CD4-positive, alpha-beta T cell (primary cell): ENCODE data around the gene SMC1A. TPM values are rescaled to one million over a fixed set of nuclear protein-coding genes. Genes with fewer than 3 reads are reported as not detected.

Experiments used
- ATAC-seq: fragments of 200-7000 bp; cut with Tn5 transposase; one replicate; pipeline ENCODE4 v1.10.0; 2022; ENCODE audit warnings: mild to moderate bottlenecking; ENCODE audit not compliant: poor library complexity
- CTCF ChIA-PET: fragments of 350-600 bp; sonication (Branson Sonifier 250); formaldehyde crosslinking; loops from one replicate; lab custom pipeline; 2021; ENCODE audit warnings: antibody characterized with exemption, inconsistent platforms; lab: Charles Lee
- POLR2A ChIA-PET: fragments of 350-600 bp; sonication (Branson Sonifier 250); formaldehyde crosslinking; loops from one replicate; lab custom pipeline; 2021; ENCODE audit warnings: antibody characterized with exemption, inconsistent platforms; lab: Charles Lee
- DNase-seq, 14 experiments: peaks; one replicate each; pipeline ENCODE4 v3.0.0-alpha.2; 2013 to 2020; ENCODE audit warnings: mixed read lengths in 2 of 14
- H3K27ac ChIP-seq, 2 donors: one replicate each; pipeline versions ENCODE4 v1.5.1 to v1.7.0; 2013; ENCODE audit warnings: low read length in 2 of 2, low read depth in 1 of 2, mild to moderate bottlenecking in 1 of 2
- H3K27me3 ChIP-seq, 2 experiments: 1 replicate in 1 of 2; 2 replicates in 1 of 2; pipeline versions ENCODE4 v1.6.1 to v1.7.0; 2013; ENCODE audit warnings: low read length in 2 of 2, control low read depth in 1 of 2, mild to moderate bottlenecking in 1 of 2, moderate library complexity in 1 of 2; ENCODE audit not compliant: insufficient read depth in 2 of 2, control insufficient read depth in 1 of 2
- H3K36me3 ChIP-seq: one replicate; pipeline ENCODE4 v1.6.1; 2013; ENCODE audit warnings: low read length, control low read depth; ENCODE audit not compliant: insufficient read depth
- H3K4me1 ChIP-seq: one replicate; pipeline ENCODE4 v1.6.1; 2013; ENCODE audit warnings: low read length, control low read depth; ENCODE audit not compliant: insufficient read depth
- H3K4me3 ChIP-seq: one replicate; pipeline ENCODE4 v1.5.1; 2013; ENCODE audit warnings: mild to moderate bottlenecking, low read length, moderate library complexity
- H3K9me3 ChIP-seq, 2 experiments: 1 replicate in 1 of 2; 2 replicates in 1 of 2; pipeline versions ENCODE4 v1.6.1 to v1.7.0; 2013; ENCODE audit warnings: low read length in 2 of 2, mild to moderate bottlenecking in 2 of 2, control low read depth in 1 of 2, moderate library complexity in 1 of 2; ENCODE audit not compliant: control insufficient read depth in 1 of 2, insufficient read depth in 1 of 2
- H3K27ac Mint-ChIP-seq: one replicate; pipeline ENCODE4 v1.8.0; 2020; ENCODE audit warnings: mixed read lengths
- H3K27me3 Mint-ChIP-seq: one replicate; pipeline ENCODE4 v1.8.0; 2021; ENCODE audit warnings: mixed read lengths
- H3K36me3 Mint-ChIP-seq: one replicate; pipeline ENCODE4 v1.8.0; 2021; ENCODE audit warnings: low read depth, mixed read lengths
- H3K4me1 Mint-ChIP-seq: one replicate; pipeline ENCODE4 v1.8.0; 2021; ENCODE audit warnings: low read depth, mixed read lengths
- H3K4me3 Mint-ChIP-seq: one replicate; pipeline ENCODE4 v1.8.0; 2020; ENCODE audit warnings: mild to moderate bottlenecking, mixed read lengths
- H3K9me3 Mint-ChIP-seq: one replicate; pipeline ENCODE4 v1.8.0; 2020; ENCODE audit warnings: mixed read lengths
- CTCF ChIP-seq: fragments of 200-600 bp; IDR thresholded peaks from one replicate; pipeline ENCODE4 v1.8.0; 2022; ENCODE audit warnings: antibody characterized with exemption, mild to moderate bottlenecking
- intact Hi-C, 2 experiments: fragments of 100-400 bp; cut with DNase I in 1 of 2; cut with micrococcal nuclease in 1 of 2; formaldehyde crosslinking; loops; one replicate each; pipeline versions ENCODE4 v1.15.1 to v1.9.0; 2023 to 2025; cut with DNase I, micrococcal nuclease
- total RNA-seq, 174 experiments: library from RNA in 2 of 174; stranded (reverse) in 2 of 174; gene quantifications; one replicate each; pipeline ENCODE4 v1.2.3 and lab custom pipeline; 2021 to 2026

Gene SMC1A
- total RNA-seq, 2 experiments from 2014 or later = 25.5 to 28.6 TPM

DNA sequence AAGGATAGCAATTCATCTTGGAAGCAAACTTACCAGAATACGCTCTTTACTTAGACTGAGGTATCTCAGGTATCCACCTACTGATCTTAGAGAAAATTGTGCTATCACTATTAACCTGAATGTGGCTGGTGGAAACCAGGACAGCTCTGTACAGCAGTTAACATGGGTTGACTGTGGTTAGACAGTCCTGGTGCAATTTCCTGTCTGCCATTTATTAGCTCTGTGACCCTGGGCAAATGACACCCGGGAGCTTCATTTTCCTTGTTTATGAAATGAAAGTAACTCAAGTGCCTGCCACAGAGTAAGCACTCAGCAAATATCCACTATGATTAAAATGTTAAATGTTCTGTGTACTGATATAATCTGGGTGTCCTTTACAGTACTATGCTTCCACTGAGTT, 60.0 kb downstream of the SMC1A start:
- DNase-seq (peak in 1 of 14 experiments; percentile 18), ATAC-seq (no peak)
- Mint-ChIP-seq H3K4me3 (no peak overlapping the region), H3K4me1 (no peaks in the 10 kb centered on the region), H3K27me3 (no peaks in the 10 kb centered on the region), H3K9me3 (no peaks in the 10 kb centered on the region), H3K27ac (no peak overlapping the region), H3K36me3 (no peaks in the 10 kb centered on the region)
- Histone ChIP-seq H3K36me3 (no peaks in the 10 kb centered on the region), H3K27ac (no peak overlapping the region), H3K4me1 (no peaks in the 10 kb centered on the region), H3K9me3 (no peaks in the 10 kb centered on the region), H3K27me3 (no peaks in the 10 kb centered on the region), H3K4me3 (no peak overlapping the region)
- TF ChIP-seq CTCF = no peak
- intact Hi-C loops = no loop called here
- CTCF ChIA-PET = no interaction called here
- POLR2A ChIA-PET = no interaction called here

DNA sequence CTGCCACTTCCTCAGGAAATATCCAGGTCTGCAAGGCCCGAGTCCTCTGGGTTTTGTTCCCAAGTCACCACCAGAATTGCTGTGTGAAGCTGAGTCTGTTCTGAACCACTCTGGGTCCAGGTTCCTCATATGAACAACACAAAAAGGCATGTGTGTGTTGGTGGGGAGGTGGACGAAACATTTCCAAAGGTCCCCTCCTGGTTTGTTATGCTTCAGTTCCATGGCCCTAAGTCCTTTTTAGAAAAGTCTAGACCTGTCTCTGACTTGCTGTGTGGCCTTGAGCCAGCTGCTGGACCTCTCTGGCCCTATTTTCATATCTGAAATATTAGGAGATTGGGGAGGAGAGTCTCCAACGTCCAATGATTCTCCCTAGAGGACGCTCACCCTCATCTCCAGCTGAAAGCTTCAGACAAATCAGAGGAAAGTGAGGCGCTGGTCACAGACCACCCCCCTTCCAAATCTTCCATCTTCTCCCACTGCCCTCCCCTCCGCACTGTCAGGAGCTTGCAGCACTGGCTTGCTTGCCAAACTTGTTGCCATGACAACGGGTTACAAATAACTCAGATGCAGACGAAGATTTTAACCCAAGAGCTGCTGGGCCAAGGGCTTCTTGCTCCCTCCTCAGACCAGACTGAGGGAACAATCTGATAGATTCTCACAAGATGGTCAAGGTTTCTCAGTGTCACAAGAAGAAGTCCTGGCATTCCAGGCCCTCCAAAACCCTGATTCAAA, 64.5 kb downstream of the SMC1A start:
- DNase-seq = no peak
- Mint-ChIP-seq H3K4me1 (no peaks in the 10 kb centered on the region), H3K4me3 (no peak overlapping the region), H3K36me3 (no peaks in the 10 kb centered on the region), H3K27me3 (no peaks in the 10 kb centered on the region), H3K27ac (no peak overlapping the region), H3K9me3 (no peaks in the 10 kb centered on the region)
- H3K27me3 ChIP-seq = no peaks in the 10 kb centered on the region
- H3K27ac ChIP-seq = no peak overlapping the region
- no peaks in the 10 kb centered on the region for H3K9me3 ChIP-seq
- no peaks in the 10 kb centered on the region for H3K36me3 ChIP-seq
- no peaks in the 10 kb centered on the region for H3K4me1 ChIP-seq
- intact Hi-C loops = no loop called here
- ChIA-PET POLR2A (no interaction called here), CTCF (no interaction called here)
- ATAC-seq = no peak
- TF ChIP-seq CTCF = no peak
- no peak overlapping the region for H3K4me3 ChIP-seq

- ChIA-PET POLR2A (no interaction called here), CTCF (no interaction called here)
- Mint-ChIP-seq H3K9me3 (no peaks in the 10 kb centered on the region), H3K4me3 (no peak overlapping the region), H3K36me3 (no peaks in the 10 kb centered on the region), H3K27ac (no peak overlapping the region), H3K4me1 (no peaks in the 10 kb centered on the region), H3K27me3 (no peaks in the 10 kb centered on the region)
- H3K27ac ChIP-seq = no peak overlapping the region
- H3K27me3 ChIP-seq = no peaks in the 10 kb centered on the region
- no peaks in the 10 kb centered on the region for H3K4me1 ChIP-seq
- no peaks in the 10 kb centered on the region for H3K9me3 ChIP-seq
- no peak for ATAC-seq
- no peak for TF ChIP-seq CTCF
- intact Hi-C loops = no loop called here
- no peak overlapping the region for H3K4me3 ChIP-seq
- no peaks in the 10 kb centered on the region for H3K36me3 ChIP-seq
- DNase-seq = peak in 3 of 14 experiments; percentile 11 to 16 (median 13)
Measured at GRCh38 chrX:53356186-53356585, 66.3 kb downstream of the SMC1A start.
